Loucy (cell line): ENCODE results near the gene KIRREL1.

Source experiments
- H2AFZ ChIP-seq: fragments of 200-600 bp; sonication (generic); 2 replicates; pipeline ENCODE4 v1.6.0; 2016; ENCODE audit warnings: antibody characterized with exemption, mild to moderate bottlenecking, low read length, moderate library complexity
- H3F3A ChIP-seq: fragments of 200-600 bp; 2 replicates; pipeline ENCODE4 v1.6.0; 2016; ENCODE audit warnings: antibody characterized with exemption, low read depth, mild to moderate bottlenecking
- H3K27me3 ChIP-seq: fragments of 200-600 bp; sonication (generic); 2 replicates; pipeline ENCODE4 v1.6.1; 2014; ENCODE audit warnings: low read length, mild to moderate bottlenecking; ENCODE audit not compliant: insufficient read depth, poor library complexity, severe bottlenecking
- H3K36me3 ChIP-seq: fragments of 200-600 bp; sonication (generic); 2 replicates; pipeline ENCODE4 v1.6.1; 2016; ENCODE audit warnings: low read length; ENCODE audit not compliant: insufficient read depth
- H3K4me1 ChIP-seq: fragments of 200-600 bp; sonication (generic); 2 replicates; pipeline ENCODE4 v1.5.1; 2014; ENCODE audit warnings: low read length, mild to moderate bottlenecking; ENCODE audit not compliant: insufficient read depth, poor library complexity, severe bottlenecking
- H3K4me2 ChIP-seq: fragments of 200-600 bp; sonication (generic); 2 replicates; pipeline ENCODE4 v1.6.0; 2014; ENCODE audit warnings: antibody characterized with exemption, low read length, low read depth, mild to moderate bottlenecking; ENCODE audit not compliant: poor library complexity, severe bottlenecking
- H3K4me3 ChIP-seq: fragments of 200-600 bp; sonication (generic); 2 replicates; pipeline ENCODE4 v1.5.1; 2014; ENCODE audit warnings: low read length, mild to moderate bottlenecking, mixed read lengths; ENCODE audit not compliant: poor library complexity, severe bottlenecking
- H3K79me2 ChIP-seq: fragments of 200-600 bp; sonication (generic); 2 replicates; pipeline ENCODE4 v1.6.1; 2014; ENCODE audit warnings: low read length; ENCODE audit not compliant: insufficient read depth
- H3K9ac ChIP-seq: fragments of 200-600 bp; sonication (generic); 2 replicates; pipeline ENCODE4 v1.6.0; 2014; ENCODE audit warnings: mild to moderate bottlenecking, low read depth, low read length, moderate library complexity; ENCODE audit not compliant: poor library complexity, severe bottlenecking
- H3K9me2 ChIP-seq: fragments of 200-600 bp; sonication (generic); replicated peaks from 2 replicates; pipeline ENCODE4 v1.6.1; 2016; ENCODE audit warnings: low read depth, low read length, mixed read lengths
- H3K9me3 ChIP-seq: fragments of 200-600 bp; sonication (generic); 2 replicates; pipeline ENCODE4 v1.6.1; 2014; ENCODE audit warnings: mild to moderate bottlenecking, antibody characterized with exemption, low read length, low read depth; ENCODE audit not compliant: insufficient read depth
- H4K20me1 ChIP-seq: fragments of 200-600 bp; sonication (generic); 2 replicates; pipeline ENCODE4 v1.6.0; 2014; ENCODE audit warnings: antibody characterized with exemption, low read length, mild to moderate bottlenecking; ENCODE audit not compliant: insufficient read depth, poor library complexity, severe bottlenecking
- CTCF ChIP-seq: fragments of 200-600 bp; sonication (generic); conservative IDR thresholded peaks from 2 replicates; pipeline ENCODE4 v1.5.1; 2014; ENCODE audit warnings: mild to moderate bottlenecking, antibody characterized with exemption, low read length
- EZH2phosphoT487 ChIP-seq: fragments of 200-600 bp; IDR thresholded peaks from 2 replicates; pipeline ENCODE4 v1.6.1; 2018; ENCODE audit warnings: antibody characterized with exemption, mild to moderate bottlenecking, moderate library complexity, borderline replicate concordance

The KIRREL1 gene

GRCh38 chr1:157982136-157982535 is 11.3 kb upstream of the KIRREL1 start:
- Histone ChIP-seq H3K27me3 (no peaks in the 10 kb centered on the region), H3K4me1 (no peaks in the 10 kb centered on the region), H4K20me1 (no peaks in the 10 kb centered on the region), H3K36me3 (no peaks in the 10 kb centered on the region), H3K9ac (no peak overlapping the region), H3K9me2 (no peaks in the 10 kb centered on the region), H3K4me3 (no peak overlapping the region), H3K79me2 (no peaks in the 10 kb centered on the region), H2AFZ (no peak overlapping the region), H3F3A (no peaks in the 10 kb centered on the region), H3K4me2 (no peak overlapping the region), H3K9me3 (no peaks in the 10 kb centered on the region)
- TF ChIP-seq EZH2phosphoT487, result no peak
- no peak for TF ChIP-seq CTCF

- H3K9ac ChIP-seq, result no peak overlapping the region
- H3K79me2 ChIP-seq, result no peaks in the 10 kb centered on the region
- H3K4me3 ChIP-seq, result no peak overlapping the region
- no peak overlapping the region for H2AFZ ChIP-seq
- no peaks in the 10 kb centered on the region for H3K9me3 ChIP-seq
- H3K36me3 ChIP-seq, result no peaks in the 10 kb centered on the region
- no peaks in the 10 kb centered on the region for H3K27me3 ChIP-seq
- TF ChIP-seq CTCF, result no peak
- TF ChIP-seq EZH2phosphoT487, result no peak
- no peaks in the 10 kb centered on the region for H3F3A ChIP-seq
- no peaks in the 10 kb centered on the region for H3K4me1 ChIP-seq
- H4K20me1 ChIP-seq, result no peaks in the 10 kb centered on the region
- no peaks in the 10 kb centered on the region for H3K9me2 ChIP-seq
- no peak overlapping the region for H3K4me2 ChIP-seq
These were observed 9.7 kb upstream of the KIRREL1 start for GRCh38 chr1:157983787-157984186.

- Histone ChIP-seq H3K9me2 (no peaks in the 10 kb centered on the region), H3K9ac (no peak overlapping the region), H2AFZ (no peak overlapping the region), H3K4me1 (no peaks in the 10 kb centered on the region), H3K4me3 (no peak overlapping the region), H3K27me3 (no peaks in the 10 kb centered on the region), H4K20me1 (no peaks in the 10 kb centered on the region), H3K79me2 (no peaks in the 10 kb centered on the region), H3F3A (no peaks in the 10 kb centered on the region), H3K4me2 (no peak overlapping the region), H3K9me3 (no peaks in the 10 kb centered on the region), H3K36me3 (no peaks in the 10 kb centered on the region)
- TF ChIP-seq EZH2phosphoT487 (no peak), CTCF (no peak)
These were observed 9.0 kb upstream of the KIRREL1 start for GRCh38 chr1:157984469-157984868.
